ENCODE measurements around the gene OPN4.
"Not testable (repeated sequence)": the region's sequence is repeated elsewhere in the genome, so short reads cannot be mapped to it uniquely, and the experiment has no call there.

OPN4 gene, protein sequence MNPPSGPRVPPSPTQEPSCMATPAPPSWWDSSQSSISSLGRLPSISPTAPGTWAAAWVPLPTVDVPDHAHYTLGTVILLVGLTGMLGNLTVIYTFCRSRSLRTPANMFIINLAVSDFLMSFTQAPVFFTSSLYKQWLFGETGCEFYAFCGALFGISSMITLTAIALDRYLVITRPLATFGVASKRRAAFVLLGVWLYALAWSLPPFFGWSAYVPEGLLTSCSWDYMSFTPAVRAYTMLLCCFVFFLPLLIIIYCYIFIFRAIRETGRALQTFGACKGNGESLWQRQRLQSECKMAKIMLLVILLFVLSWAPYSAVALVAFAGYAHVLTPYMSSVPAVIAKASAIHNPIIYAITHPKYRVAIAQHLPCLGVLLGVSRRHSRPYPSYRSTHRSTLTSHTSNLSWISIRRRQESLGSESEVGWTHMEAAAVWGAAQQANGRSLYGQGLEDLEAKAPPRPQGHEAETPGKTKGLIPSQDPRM

DNA sequence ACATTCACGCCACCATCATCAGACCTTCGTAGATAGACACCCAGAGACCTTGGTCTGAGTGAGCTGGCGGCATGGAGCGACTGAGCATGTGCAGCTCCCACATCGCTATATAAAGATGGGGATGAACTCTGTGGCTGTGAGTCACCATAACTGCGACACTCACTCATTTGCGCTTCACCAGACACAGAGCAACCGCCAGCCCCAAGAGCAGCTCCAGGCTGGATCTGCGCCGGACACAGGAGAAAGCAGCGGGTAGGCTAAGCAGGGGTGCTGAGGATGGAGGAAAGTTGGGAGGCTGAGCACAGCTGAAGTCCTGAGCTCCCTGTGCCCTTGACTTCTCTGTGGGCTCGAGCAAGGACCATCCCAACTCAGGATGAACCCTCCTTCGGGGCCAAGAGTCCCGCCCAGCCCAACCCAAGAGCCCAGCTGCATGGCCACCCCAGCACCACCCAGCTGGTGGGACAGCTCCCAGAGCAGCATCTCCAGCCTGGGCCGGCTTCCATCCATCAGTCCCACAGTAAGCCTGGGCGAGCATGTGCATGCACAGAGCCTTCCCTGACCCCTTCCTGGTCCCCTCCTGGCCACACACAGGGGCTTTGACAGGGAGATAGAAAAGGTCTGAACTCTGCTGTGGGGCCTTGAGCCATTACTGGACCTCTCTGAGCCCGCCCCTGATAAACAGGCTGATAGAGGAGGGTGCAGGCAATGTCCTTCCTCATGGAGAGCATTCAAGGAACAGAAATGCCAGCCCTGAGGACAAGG lies at the start of gene OPN4:
OPN4 (plus strand) TSS at position 137 of the 762 bp plus-strand sequence; CDS start at position 374, 237 bp downstream.
- DNase-seq (ENCODE audit: low spot score), result no peak
- TF ChIP-seq CTCF (IDR thresholded peaks at IDR 0.05; ENCODE audit: extremely low read depth, missing control alignments), result no peak

DNA sequence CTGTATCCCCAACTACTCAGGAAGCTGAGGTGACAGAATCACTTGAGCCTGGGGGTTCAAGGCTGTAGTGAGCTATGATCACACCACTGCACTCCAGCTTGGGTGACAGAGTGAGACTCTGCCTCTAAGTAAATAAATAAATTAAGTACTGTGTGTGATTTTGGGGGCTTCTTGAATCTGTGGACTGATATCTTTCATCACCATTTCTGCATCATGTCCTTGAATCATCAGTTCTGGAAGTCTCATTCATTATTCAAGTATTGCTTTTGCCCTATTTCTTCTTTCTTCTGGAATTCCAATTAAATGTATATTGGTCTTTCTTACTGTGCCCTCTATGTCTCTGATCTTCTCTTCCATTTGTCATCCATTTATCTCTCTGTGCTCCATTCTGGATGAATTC lies 46.7 kb upstream of the OPN4 start:
- TF ChIP-seq CTCF (IDR thresholded peaks at IDR 0.05; ENCODE audit: extremely low read depth, missing control alignments), result no peak
- no peak for DNase-seq (ENCODE audit: low spot score)

GRCh38 chr10:86609920-86610319 lies 44.4 kb upstream of the OPN4 start:
- no peak for DNase-seq (ENCODE audit: low spot score)
- TF ChIP-seq CTCF (IDR thresholded peaks at IDR 0.05; ENCODE audit: extremely low read depth, missing control alignments), result no peak

- DNase-seq (ENCODE audit: low spot score), result no peak
- TF ChIP-seq CTCF (IDR thresholded peaks at IDR 0.05; ENCODE audit: extremely low read depth, missing control alignments), result no peak
These were observed 43.0 kb upstream of the OPN4 start for GRCh38 chr10:86611386-86611785.

GRCh38 chr10:86613096-86613495 lies 41.3 kb upstream of the OPN4 start:
- TF ChIP-seq CTCF (IDR thresholded peaks at IDR 0.05; ENCODE audit: extremely low read depth, missing control alignments), result no peak
- DNase-seq (ENCODE audit: low spot score), result no peak

DNA sequence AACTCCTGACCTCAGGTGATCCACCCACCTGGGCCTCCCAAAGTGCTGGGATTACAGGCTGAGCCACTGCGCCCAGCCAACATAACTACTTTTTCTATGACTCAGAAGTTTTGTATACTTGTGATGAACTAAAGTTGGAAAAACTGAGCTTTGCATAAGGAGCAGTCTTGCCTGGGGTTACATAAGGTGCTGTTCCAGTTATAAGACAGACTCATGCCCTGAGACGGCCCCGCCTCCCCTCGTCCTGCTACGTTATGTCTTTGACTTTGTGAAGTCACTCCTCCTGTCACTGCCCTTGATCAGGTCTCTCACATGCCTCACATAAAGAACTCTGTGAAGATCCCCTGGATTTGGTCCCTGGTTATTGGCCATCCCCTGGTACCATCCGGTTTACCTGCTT lies 40.4 kb upstream of the OPN4 start:
- no peak for DNase-seq (ENCODE audit: low spot score)
- no peak for TF ChIP-seq CTCF (IDR thresholded peaks at IDR 0.05; ENCODE audit: extremely low read depth, missing control alignments)

GRCh38 chr10:86614853-86615252 lies 39.5 kb upstream of the OPN4 start:
- TF ChIP-seq CTCF (IDR thresholded peaks at IDR 0.05; ENCODE audit: extremely low read depth, missing control alignments), result no peak
- DNase-seq (ENCODE audit: low spot score), result no peak

DNA sequence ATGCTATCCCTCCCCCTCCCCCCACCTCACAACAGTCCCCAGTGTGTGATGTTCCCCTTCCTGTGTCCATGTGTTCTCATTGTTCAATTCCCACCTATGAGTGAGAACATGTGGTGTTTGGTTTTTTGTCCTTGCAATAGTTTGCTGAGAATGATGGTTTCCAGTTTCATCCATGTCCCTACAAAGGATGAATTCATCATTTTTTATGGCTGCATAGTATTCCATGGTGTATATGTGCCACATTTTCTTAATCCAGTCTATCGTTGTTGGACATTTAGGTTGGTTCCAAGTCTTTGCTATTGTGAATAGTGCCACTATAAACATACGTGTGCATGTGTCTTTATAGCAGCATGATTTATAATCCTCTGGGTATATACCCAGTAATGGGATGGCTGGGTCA lies 37.1 kb upstream of the OPN4 start:
- not testable (repeated sequence) for DNase-seq (ENCODE audit: low spot score)

Data from GM20000 (cell line).